ENCODE results near the gene NLGN1. TPM values are rescaled to one million over a fixed set of nuclear protein-coding genes. Genes with fewer than 3 reads are reported as not detected.
"Not testable (repeated sequence)": the region's sequence is repeated elsewhere in the genome, so short reads cannot be mapped to it uniquely, and the experiment has no call there.

NLGN1 gene
- total RNA-seq, 1 donor from 2014 or later, result 34.8 TPM

GRCh38 chr3:173529062-173529711 is 131.6 kb downstream of the NLGN1 start:
- Mint-ChIP-seq H3K27me3 (ENCODE audit: insufficient read depth, low read depth) (no peaks in the 10 kb centered on the region), H3K27ac (no peak overlapping the region)
- DNase-seq (ENCODE audit: low spot score), result peak; percentile 67

GRCh38 chr3:173531602-173532001 is 134.1 kb downstream of the NLGN1 start:
- Histone ChIP-seq H3K4me3 (no peak overlapping the region), H3K27me3 (no peaks in the 10 kb centered on the region), H3F3A (ENCODE audit: low read depth) (no peaks in the 10 kb centered on the region), H3K9me3 (ENCODE audit: low read depth) (no peaks in the 10 kb centered on the region), H3K36me3 (no peaks in the 10 kb centered on the region), H3K9ac (no peak overlapping the region), H3K4me1 (no peaks in the 10 kb centered on the region), H4K20me1 (ENCODE audit: low read depth) (no peaks in the 10 kb centered on the region), H3K27ac (no peak overlapping the region), H3K4me2 (no peak overlapping the region), H3K79me2 (ENCODE audit: low read depth) (no peaks in the 10 kb centered on the region), H2AFZ (replicated peaks) (no peak overlapping the region)
- no peak overlapping the region for H3K27ac Mint-ChIP-seq
- no peak for DNase-seq (ENCODE audit: low spot score)
- no peak for TF ChIP-seq EZH2 (IDR thresholded peaks at IDR 0.05)
- no peak for TF ChIP-seq EZH2phosphoT487 (IDR thresholded peaks at IDR 0.05)
- no peak for TF ChIP-seq CTCF (IDR thresholded peaks at IDR 0.05)
- peaks cover 7% of the 10 kb centered on the region for H3K4me1 Mint-ChIP-seq
- peaks cover 21% of the 10 kb centered on the region for H3K9me3 Mint-ChIP-seq
- H3K4me3 Mint-ChIP-seq, result no peak overlapping the region
- H3K27me3 Mint-ChIP-seq (ENCODE audit: insufficient read depth, low read depth), result no peaks in the 10 kb centered on the region
- H3K36me3 Mint-ChIP-seq, result peaks cover 8% of the 10 kb centered on the region

More at GRCh38 chr3:173529062-173529711, 131.6 kb downstream of the NLGN1 start:
- Histone ChIP-seq H3K27ac (no peak overlapping the region), H3K9me3 (ENCODE audit: low read depth) (no peaks in the 10 kb centered on the region), H3K4me1 (no peaks in the 10 kb centered on the region), H3K27me3 (no peaks in the 10 kb centered on the region), H3K36me3 (no peaks in the 10 kb centered on the region), H3F3A (ENCODE audit: low read depth) (no peaks in the 10 kb centered on the region), H3K79me2 (ENCODE audit: low read depth) (no peaks in the 10 kb centered on the region), H2AFZ (replicated peaks) (no peak overlapping the region), H3K4me2 (no peak overlapping the region), H4K20me1 (ENCODE audit: low read depth) (no peaks in the 10 kb centered on the region), H3K9ac (no peak overlapping the region), H3K4me3 (no peak overlapping the region)
- H3K4me3 Mint-ChIP-seq, result no peak overlapping the region
- TF ChIP-seq CTCF (IDR thresholded peaks at IDR 0.05), result peak; percentile 78
- no peak for TF ChIP-seq EZH2 (IDR thresholded peaks at IDR 0.05)
- TF ChIP-seq EZH2phosphoT487 (IDR thresholded peaks at IDR 0.05), result no peak
- H3K4me1 Mint-ChIP-seq, result peaks cover 7% of the 10 kb centered on the region
- H3K36me3 Mint-ChIP-seq, result peaks cover 13% of the 10 kb centered on the region
- H3K9me3 Mint-ChIP-seq, result peaks cover 36% of the 10 kb centered on the region

GRCh38 chr3:173538410-173538809 is 140.9 kb downstream of the NLGN1 start:
- TF ChIP-seq EZH2 (IDR thresholded peaks at IDR 0.05) (no peak), CTCF (IDR thresholded peaks at IDR 0.05) (peak; percentile 24)
- H3K79me2 ChIP-seq (ENCODE audit: low read depth), result no peaks in the 10 kb centered on the region
- no peaks in the 10 kb centered on the region for H3K27me3 Mint-ChIP-seq (ENCODE audit: insufficient read depth, low read depth)

GRCh38 chr3:173545590-173545989 is 148.0 kb downstream of the NLGN1 start:
- H3K9me3 Mint-ChIP-seq; H3K9ac ChIP-seq; H3K4me1 Mint-ChIP-seq; H3K36me3 ChIP-seq; H3K27ac ChIP-seq; H3K27me3 Mint-ChIP-seq (ENCODE audit: insufficient read depth, low read depth); H3K4me1 ChIP-seq; H3K27ac Mint-ChIP-seq; H3K27me3 ChIP-seq; H2AFZ ChIP-seq (replicated peaks); H3K4me3 Mint-ChIP-seq; H3K36me3 Mint-ChIP-seq; H3K9me3 ChIP-seq (ENCODE audit: low read depth); H3F3A ChIP-seq (ENCODE audit: low read depth); H4K20me1 ChIP-seq (ENCODE audit: low read depth); H3K79me2 ChIP-seq (ENCODE audit: low read depth); H3K4me2 ChIP-seq; DNase-seq (ENCODE audit: low spot score); H3K4me3 ChIP-seq: not testable (repeated sequence)

More at GRCh38 chr3:173538410-173538809, 140.9 kb downstream of the NLGN1 start:
- H3K36me3 ChIP-seq, result no peaks in the 10 kb centered on the region
- H3F3A ChIP-seq (ENCODE audit: low read depth), result no peaks in the 10 kb centered on the region
- Mint-ChIP-seq H3K36me3 (no peaks in the 10 kb centered on the region), H3K4me1 (peaks cover 11% of the 10 kb centered on the region), H3K27ac (no peak overlapping the region), H3K4me3 (no peak overlapping the region), H3K9me3 (no peaks in the 10 kb centered on the region)
- H3K27me3 ChIP-seq, result no peaks in the 10 kb centered on the region
- no peak overlapping the region for H3K9ac ChIP-seq
- H3K4me1 ChIP-seq, result no peaks in the 10 kb centered on the region
- no peak overlapping the region for H3K27ac ChIP-seq
- H4K20me1 ChIP-seq (ENCODE audit: low read depth), result no peaks in the 10 kb centered on the region
- no peak overlapping the region for H3K4me2 ChIP-seq
- H2AFZ ChIP-seq (replicated peaks), result no peak overlapping the region
- H3K4me3 ChIP-seq, result no peak overlapping the region
- DNase-seq (ENCODE audit: low spot score), result no peak
- H3K9me3 ChIP-seq (ENCODE audit: low read depth), result no peaks in the 10 kb centered on the region
